ENCODE results near the gene DIDO1. TPM values are rescaled to one million over a fixed set of nuclear protein-coding genes. Genes with fewer than 3 reads are reported as not detected.

The DIDO1 gene
- total and polyA plus RNA-seq, 2 of the 13 experiments (the other 11 are each of a cell fraction or from before 2014, with no cell fraction given), result 75.0 to 75.1 TPM

DNA sequence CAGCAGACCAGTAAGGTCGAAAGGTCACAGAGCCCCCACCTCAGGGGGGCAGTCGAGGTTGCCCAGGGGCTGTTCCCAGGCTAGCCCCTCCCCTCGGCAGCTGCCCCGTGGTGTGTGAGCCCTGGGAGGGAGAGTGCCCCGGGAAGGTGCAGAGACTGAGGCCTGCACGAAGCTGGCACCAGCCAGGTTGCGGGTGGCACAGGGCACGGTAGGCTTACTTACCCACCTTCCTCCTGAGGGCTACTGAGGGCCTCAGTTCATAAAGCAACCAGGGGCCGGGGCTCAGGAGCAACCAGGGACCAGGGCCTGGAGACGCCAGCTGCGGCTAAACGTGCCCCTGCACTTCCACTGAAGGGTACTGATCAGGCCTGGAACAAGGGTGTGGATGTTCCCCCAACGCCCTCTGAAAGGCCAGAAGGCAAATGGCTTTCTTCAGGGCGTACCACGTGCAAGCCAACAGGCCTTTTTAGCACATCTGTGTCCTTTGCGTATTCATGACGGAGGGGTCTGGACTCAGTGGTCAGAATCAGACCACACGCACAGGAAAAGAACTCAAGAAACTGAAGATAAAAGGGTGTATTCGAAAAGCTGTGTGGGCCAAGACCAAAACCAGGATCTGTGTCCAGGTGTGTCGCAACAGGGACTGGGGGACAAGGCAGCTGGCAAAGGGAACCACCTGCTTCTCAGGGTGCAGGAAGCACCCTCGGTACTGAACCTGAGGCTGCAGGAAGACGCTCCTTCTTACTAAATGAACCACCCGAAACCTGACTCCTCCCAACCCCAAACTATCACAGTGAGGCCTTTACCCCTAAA lies 40.2 kb downstream of the DIDO1 start (continued):
- TF ChIP-seq, protein P1, sequence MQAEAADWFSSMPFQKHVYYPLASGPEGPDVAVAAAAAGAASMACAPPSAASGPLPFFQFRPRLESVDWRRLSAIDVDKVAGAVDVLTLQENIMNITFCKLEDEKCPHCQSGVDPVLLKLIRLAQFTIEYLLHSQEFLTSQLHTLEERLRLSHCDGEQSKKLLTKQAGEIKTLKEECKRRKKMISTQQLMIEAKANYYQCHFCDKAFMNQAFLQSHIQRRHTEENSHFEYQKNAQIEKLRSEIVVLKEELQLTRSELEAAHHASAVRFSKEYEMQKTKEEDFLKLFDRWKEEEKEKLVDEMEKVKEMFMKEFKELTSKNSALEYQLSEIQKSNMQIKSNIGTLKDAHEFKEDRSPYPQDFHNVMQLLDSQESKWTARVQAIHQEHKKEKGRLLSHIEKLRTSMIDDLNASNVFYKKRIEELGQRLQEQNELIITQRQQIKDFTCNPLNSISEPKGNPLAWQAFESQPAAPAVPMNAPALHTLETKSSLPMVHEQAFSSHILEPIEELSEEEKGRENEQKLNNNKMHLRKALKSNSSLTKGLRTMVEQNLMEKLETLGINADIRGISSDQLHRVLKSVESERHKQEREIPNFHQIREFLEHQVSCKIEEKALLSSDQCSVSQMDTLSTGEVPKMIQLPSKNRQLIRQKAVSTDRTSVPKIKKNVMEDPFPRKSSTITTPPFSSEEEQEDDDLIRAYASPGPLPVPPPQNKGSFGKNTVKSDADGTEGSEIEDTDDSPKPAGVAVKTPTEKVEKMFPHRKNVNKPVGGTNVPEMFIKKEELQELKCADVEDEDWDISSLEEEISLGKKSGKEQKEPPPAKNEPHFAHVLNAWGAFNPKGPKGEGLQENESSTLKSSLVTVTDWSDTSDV (CRISPR knock-in tag; IDR thresholded peaks at IDR 0.05), result no peak
- TF ChIP-seq ZNF777 (CRISPR knock-in tag; IDR thresholded peaks at IDR 0.05), result no peak
- no peak for TF ChIP-seq KLF12 (CRISPR knock-in tag; IDR thresholded peaks at IDR 0.05; ENCODE audit: borderline replicate concordance)
- 0 out of 4 replicates have a peak, but pooled peaks of 1 of the 2 experiments have one; percentile 50 for TF ChIP-seq POLR2A (IDR thresholded peaks at IDR 0.05; ENCODE audit: insufficient read depth in 1 of 2, low read depth in 2 of 2, low read length in 2 of 2)
- TF ChIP-seq RXRB (CRISPR knock-in tag; IDR thresholded peaks at IDR 0.05; ENCODE audit: borderline replicate concordance), result no peak
- no peak for TF ChIP-seq TRIM24 (CRISPR knock-in tag; IDR thresholded peaks at IDR 0.05)
- TF ChIP-seq, protein P2, sequence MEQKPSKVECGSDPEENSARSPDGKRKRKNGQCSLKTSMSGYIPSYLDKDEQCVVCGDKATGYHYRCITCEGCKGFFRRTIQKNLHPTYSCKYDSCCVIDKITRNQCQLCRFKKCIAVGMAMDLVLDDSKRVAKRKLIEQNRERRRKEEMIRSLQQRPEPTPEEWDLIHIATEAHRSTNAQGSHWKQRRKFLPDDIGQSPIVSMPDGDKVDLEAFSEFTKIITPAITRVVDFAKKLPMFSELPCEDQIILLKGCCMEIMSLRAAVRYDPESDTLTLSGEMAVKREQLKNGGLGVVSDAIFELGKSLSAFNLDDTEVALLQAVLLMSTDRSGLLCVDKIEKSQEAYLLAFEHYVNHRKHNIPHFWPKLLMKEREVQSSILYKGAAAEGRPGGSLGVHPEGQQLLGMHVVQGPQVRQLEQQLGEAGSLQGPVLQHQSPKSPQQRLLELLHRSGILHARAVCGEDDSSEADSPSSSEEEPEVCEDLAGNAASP (CRISPR knock-in tag; IDR thresholded peaks at IDR 0.05; ENCODE audit: borderline replicate concordance), result no peak
- TF ChIP-seq NONO (IDR thresholded peaks at IDR 0.05), result no peak
- TF ChIP-seq NONO (CRISPR knock-in tag; conservative IDR thresholded peaks at IDR 0.05), result peak; percentile 3; the same call in 1 of the 2 replicates
- TF ChIP-seq SNAI1 (CRISPR knock-in tag; IDR thresholded peaks at IDR 0.05; ENCODE audit: borderline replicate concordance), result no peak
- peak; percentile 28 to 40; a peak in 1 of 4 replicates for TF ChIP-seq NR2F1 (CRISPR knock-in tag; IDR thresholded peaks at IDR 0.05)
- no peak for TF ChIP-seq ZBTB42 (CRISPR knock-in tag; IDR thresholded peaks at IDR 0.05)
- TF ChIP-seq SAP130 (CRISPR knock-in tag; IDR thresholded peaks at IDR 0.05; ENCODE audit: low read depth), result no peak
- TF ChIP-seq ZNF10 (CRISPR knock-in tag; IDR thresholded peaks at IDR 0.05; ENCODE audit: borderline replicate concordance, low read depth), result no peak
- TF ChIP-seq, protein P3, sequence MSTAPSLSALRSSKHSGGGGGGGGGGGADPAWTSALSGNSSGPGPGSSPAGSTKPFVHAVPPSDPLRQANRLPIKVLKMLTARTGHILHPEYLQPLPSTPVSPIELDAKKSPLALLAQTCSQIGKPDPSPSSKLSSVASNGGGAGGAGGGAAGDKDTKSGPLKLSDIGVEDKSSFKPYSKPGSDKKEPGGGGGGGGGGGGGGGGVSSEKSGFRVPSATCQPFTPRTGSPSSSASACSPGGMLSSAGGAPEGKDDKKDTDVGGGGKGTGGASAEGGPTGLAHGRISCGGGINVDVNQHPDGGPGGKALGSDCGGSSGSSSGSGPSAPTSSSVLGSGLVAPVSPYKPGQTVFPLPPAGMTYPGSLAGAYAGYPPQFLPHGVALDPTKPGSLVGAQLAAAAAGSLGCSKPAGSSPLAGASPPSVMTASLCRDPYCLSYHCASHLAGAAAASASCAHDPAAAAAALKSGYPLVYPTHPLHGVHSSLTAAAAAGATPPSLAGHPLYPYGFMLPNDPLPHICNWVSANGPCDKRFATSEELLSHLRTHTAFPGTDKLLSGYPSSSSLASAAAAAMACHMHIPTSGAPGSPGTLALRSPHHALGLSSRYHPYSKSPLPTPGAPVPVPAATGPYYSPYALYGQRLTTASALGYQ (CRISPR knock-in tag; IDR thresholded peaks at IDR 0.05), result no peak
- TF ChIP-seq, protein P4, sequence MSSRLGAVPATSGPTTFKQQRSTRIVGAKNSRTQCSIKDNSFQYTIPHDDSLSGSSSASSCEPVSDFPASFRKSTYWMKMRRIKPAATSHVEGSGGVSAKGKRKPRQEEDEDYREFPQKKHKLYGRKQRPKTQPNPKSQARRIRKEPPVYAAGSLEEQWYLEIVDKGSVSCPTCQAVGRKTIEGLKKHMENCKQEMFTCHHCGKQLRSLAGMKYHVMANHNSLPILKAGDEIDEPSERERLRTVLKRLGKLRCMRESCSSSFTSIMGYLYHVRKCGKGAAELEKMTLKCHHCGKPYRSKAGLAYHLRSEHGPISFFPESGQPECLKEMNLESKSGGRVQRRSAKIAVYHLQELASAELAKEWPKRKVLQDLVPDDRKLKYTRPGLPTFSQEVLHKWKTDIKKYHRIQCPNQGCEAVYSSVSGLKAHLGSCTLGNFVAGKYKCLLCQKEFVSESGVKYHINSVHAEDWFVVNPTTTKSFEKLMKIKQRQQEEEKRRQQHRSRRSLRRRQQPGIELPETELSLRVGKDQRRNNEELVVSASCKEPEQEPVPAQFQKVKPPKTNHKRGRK (CRISPR knock-in tag; IDR thresholded peaks at IDR 0.05), result no peak
- TF ChIP-seq MIER3 (CRISPR knock-in tag; IDR thresholded peaks at IDR 0.05; ENCODE audit: borderline replicate concordance), result no peak
- TF ChIP-seq ZNF746 (CRISPR knock-in tag; IDR thresholded peaks at IDR 0.05), result no peak
- TF ChIP-seq, protein P5, sequence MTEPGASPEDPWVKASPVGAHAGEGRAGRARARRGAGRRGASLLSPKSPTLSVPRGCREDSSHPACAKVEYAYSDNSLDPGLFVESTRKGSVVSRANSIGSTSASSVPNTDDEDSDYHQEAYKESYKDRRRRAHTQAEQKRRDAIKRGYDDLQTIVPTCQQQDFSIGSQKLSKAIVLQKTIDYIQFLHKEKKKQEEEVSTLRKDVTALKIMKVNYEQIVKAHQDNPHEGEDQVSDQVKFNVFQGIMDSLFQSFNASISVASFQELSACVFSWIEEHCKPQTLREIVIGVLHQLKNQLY (CRISPR knock-in tag; IDR thresholded peaks at IDR 0.05), result no peak
- no peak for TF ChIP-seq MEF2D (CRISPR knock-in tag; IDR thresholded peaks at IDR 0.05)

Measured in HepG2 (cell line).